GM23248 (cell line): Measurements from ENCODE around the gene SLC8A1. TPM values are rescaled to one million over a fixed set of nuclear protein-coding genes. Genes with fewer than 3 reads are reported as not detected.

Source experiments
- DNase-seq: peaks from one replicate; pipeline ENCODE4 v3.0.0-alpha.2; 2015
- H2AFZ ChIP-seq: fragments of 200-600 bp; sonication (generic); 2 replicates; pipeline ENCODE4 v1.6.1; 2016; ENCODE audit warnings: antibody characterized with exemption
- H3F3A ChIP-seq: fragments of 200-600 bp; sonication (generic); 2 replicates; pipeline ENCODE4 v1.6.1; 2016; ENCODE audit warnings: mild to moderate bottlenecking, antibody characterized with exemption, mixed run types; ENCODE audit not compliant: insufficient read depth
- H3K27ac ChIP-seq: fragments of 200-600 bp; sonication (generic); 2 replicates; pipeline ENCODE4 v1.5.1; 2016; ENCODE audit warnings: mild to moderate bottlenecking
- H3K27me3 ChIP-seq: fragments of 200-600 bp; sonication (generic); replicated peaks from 2 replicates; pipeline ENCODE4 v1.6.1; 2016; ENCODE audit warnings: mild to moderate bottlenecking; ENCODE audit not compliant: insufficient read depth
- H3K36me3 ChIP-seq: fragments of 200-600 bp; sonication (generic); 2 replicates; pipeline ENCODE4 v1.6.1; 2016; ENCODE audit warnings: low read depth, mild to moderate bottlenecking
- H3K4me1 ChIP-seq: fragments of 200-600 bp; sonication (generic); 2 replicates; pipeline ENCODE4 v1.6.1; 2016; ENCODE audit warnings: mild to moderate bottlenecking; ENCODE audit not compliant: insufficient read depth
- H3K4me2 ChIP-seq: fragments of 200-600 bp; sonication (generic); one replicate; pipeline ENCODE4 v1.6.1; 2016; ENCODE audit warnings: mild to moderate bottlenecking; ENCODE audit not compliant: unreplicated experiment
- H3K4me3 ChIP-seq: fragments of 200-600 bp; sonication (generic); 2 replicates; pipeline ENCODE4 v1.5.1; 2016; ENCODE audit warnings: mild to moderate bottlenecking
- H3K79me2 ChIP-seq: fragments of 200-600 bp; sonication (generic); 2 replicates; pipeline ENCODE4 v1.6.1; 2016; ENCODE audit warnings: mild to moderate bottlenecking; ENCODE audit not compliant: insufficient read depth
- H3K9ac ChIP-seq: fragments of 200-600 bp; sonication (generic); 2 replicates; pipeline ENCODE4 v1.6.1; 2016; ENCODE audit warnings: mild to moderate bottlenecking
- H3K9me2 ChIP-seq: fragments of 200-600 bp; sonication (generic); 2 replicates; pipeline ENCODE4 v1.6.1; 2016; ENCODE audit warnings: mixed run types, mild to moderate bottlenecking, moderate library complexity; ENCODE audit not compliant: insufficient read depth
- H3K9me3 ChIP-seq: fragments of 200-600 bp; sonication (generic); one replicate; pipeline ENCODE4 v1.6.1; 2017; ENCODE audit warnings: low read depth
- H4K20me1 ChIP-seq: fragments of 200-600 bp; sonication (generic); 2 replicates; pipeline ENCODE4 v1.6.0; 2016; ENCODE audit not compliant: insufficient read depth
- EZH2 ChIP-seq: fragments of 200-600 bp; sonication (generic); IDR thresholded peaks from 2 replicates; pipeline ENCODE4 v1.6.1; 2018; ENCODE audit warnings: antibody characterized with exemption, mild to moderate bottlenecking; ENCODE audit not compliant: insufficient read depth, poor library complexity, severe bottlenecking
- EZH2phosphoT487 ChIP-seq: fragments of 200-600 bp; sonication (generic); IDR thresholded peaks from 2 replicates; pipeline ENCODE4 v1.6.1; 2018; ENCODE audit warnings: antibody characterized with exemption, moderate library complexity, mild to moderate bottlenecking, low read depth; ENCODE audit not compliant: insufficient read depth
- WGBS, 2 experiments: methylation state at CpG; one replicate each; pipeline ENCODE4 v1.1.6; 2015 to 2017; ENCODE audit warnings: low lambda C conversion rate in 2 of 2, low coverage in 1 of 2; ENCODE audit errors: missing lambda C conversion rate in 2 of 2; 5-methylcytosine and 5-hydroxymethylcytosine counted together
- in situ Hi-C: fragments of 300-500 bp; cut with MboI; formaldehyde crosslinking; loops from 2 replicates; pipeline ENCODE4 v1.15.0; 2020
- polyA plus RNA-seq: library from polyadenylated mRNA; unstranded; fragments of >200 nt; fragmentation: Nextera tagmentation; extraction: Ambion mirVana; gene quantifications from 2 replicates; pipeline ENCODE4 v1.2.1, GENCODE V29; 2016
- total RNA-seq: library from RNA; depleted of rRNA; stranded (reverse); fragments of >200 nt; shearing (Covaris generic); gene quantifications from 2 replicates; pipeline ENCODE4 v1.2.3, GENCODE V29; 2014

SLC8A1 gene
- total and polyA plus RNA-seq, 2 experiments from 2014 or later = 13.8 to 83.4 TPM

DNA sequence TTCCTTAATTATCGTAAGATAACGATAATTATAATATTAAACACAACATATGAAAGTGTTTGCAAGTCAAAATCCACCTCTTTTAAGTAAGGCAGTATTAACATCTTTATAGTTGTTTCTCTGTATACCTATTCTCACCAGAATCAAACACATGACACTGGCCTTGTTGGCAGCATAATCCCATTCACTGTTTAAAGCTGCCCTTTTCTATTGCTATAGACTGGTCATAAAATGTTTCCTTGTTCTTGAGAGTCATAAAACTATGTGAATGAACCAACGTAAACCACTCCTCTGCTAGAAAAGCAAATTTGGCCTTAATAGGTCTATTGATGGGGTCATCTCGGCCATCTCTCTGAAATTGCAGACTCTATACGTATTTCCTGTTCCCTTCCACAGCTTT lies 293.1 kb downstream of the SLC8A1 start:
- in situ Hi-C loops = no loop called here
- no peaks in the 10 kb centered on the region for H3K27me3 ChIP-seq
- no peak overlapping the region for H3K4me3 ChIP-seq
- no peak overlapping the region for H3K27ac ChIP-seq
- H3K4me2 ChIP-seq = no peak overlapping the region
- H3K36me3 ChIP-seq = peaks cover 44% of the 10 kb centered on the region
- no peaks in the 10 kb centered on the region for H3K4me1 ChIP-seq
- H4K20me1 ChIP-seq = no peaks in the 10 kb centered on the region
- no peaks in the 10 kb centered on the region for H3F3A ChIP-seq
- 98 to 100% methylated on average over 5 of the region's 5 CpGs for WGBS, 2 experiments
- no peaks in the 10 kb centered on the region for H3K79me2 ChIP-seq
- TF ChIP-seq EZH2phosphoT487 = no peak
- DNase-seq = no peak
- no peaks in the 10 kb centered on the region for H3K9me2 ChIP-seq
- H3K9me3 ChIP-seq = no peaks in the 10 kb centered on the region
- H3K9ac ChIP-seq = no peak overlapping the region
- no peak overlapping the region for H2AFZ ChIP-seq

DNA sequence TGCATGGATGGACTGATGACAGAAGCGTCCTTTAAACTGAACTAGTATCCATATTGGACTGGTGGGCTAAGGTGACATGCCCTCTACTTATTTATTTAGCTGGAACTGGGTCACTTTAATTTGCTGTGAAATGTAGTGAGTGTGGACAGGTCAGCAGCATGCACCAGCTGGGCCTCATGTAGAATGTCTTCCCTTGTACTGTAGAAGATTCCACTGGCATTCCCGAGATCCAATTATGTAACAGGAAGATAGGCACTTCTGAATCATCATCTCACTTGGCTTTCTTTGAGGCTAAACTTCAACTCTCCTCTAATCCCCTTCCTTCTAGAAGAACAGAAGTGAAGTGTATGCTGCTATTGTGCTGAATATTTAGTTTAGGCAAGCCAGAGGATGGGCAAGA lies 296.2 kb downstream of the SLC8A1 start:
- Histone ChIP-seq H3K36me3 (peaks cover 33% of the 10 kb centered on the region), H4K20me1 (no peaks in the 10 kb centered on the region), H3K9ac (no peak overlapping the region), H3K9me3 (no peaks in the 10 kb centered on the region), H2AFZ (no peak overlapping the region), H3K27ac (no peak overlapping the region), H3F3A (no peaks in the 10 kb centered on the region), H3K4me3 (no peak overlapping the region), H3K27me3 (no peaks in the 10 kb centered on the region), H3K79me2 (no peaks in the 10 kb centered on the region), H3K4me1 (no peaks in the 10 kb centered on the region), H3K9me2 (0 out of 2 replicates have a peak, but pooled peaks cover 4% of the 10 kb centered on the region), H3K4me2 (no peak overlapping the region)
- in situ Hi-C loops = no loop called here
- TF ChIP-seq EZH2 (no peak), EZH2phosphoT487 (no peak)
- 75 to 76% methylated on average over 2 of the region's 2 CpGs for WGBS, 2 experiments
- no peak for DNase-seq

DNA sequence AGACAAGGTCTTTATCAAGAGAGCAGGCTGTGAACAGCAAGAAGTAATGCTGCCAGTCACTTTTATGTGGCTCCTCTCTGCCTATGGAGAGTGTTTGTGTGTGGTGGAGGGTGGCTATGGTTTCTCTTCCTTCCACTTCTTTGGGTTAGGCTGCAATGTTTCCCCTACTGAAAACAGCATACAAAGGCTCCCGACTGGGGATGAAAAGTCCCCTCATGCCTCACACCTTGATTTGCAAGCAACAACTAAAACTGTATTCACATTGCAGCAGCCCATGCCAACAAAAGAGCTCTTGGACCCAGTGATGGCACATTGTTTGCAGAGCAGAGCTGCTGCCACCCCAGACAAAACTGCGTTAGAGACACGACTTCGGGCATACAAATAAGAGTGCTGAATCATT lies 301.6 kb downstream of the SLC8A1 start:
- WGBS, 2 experiments = 96 to 97% methylated on average over 4 of the region's 4 CpGs

DNA sequence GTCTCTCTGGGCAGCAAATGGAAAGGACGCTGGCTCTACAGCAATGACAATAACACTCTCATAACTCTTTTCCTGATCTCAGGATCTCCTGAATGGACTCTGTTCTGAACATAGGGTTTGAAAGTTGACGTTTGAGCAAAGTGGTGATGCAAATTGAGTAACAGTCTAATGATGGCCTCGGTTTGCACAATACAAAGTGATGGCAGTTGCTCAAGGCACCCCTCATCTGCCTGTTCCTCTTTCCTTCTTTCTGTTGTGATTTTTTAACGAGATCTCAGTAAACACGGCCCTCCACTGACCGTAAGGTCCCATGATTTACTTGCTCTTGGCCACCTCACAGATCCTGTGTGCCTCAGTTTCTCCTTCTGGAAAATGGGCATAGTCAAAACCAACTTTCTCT lies 303.6 kb downstream of the SLC8A1 start:
- no peak overlapping the region for H3K27ac ChIP-seq
- in situ Hi-C loops = no loop called here
- WGBS, 2 experiments = 81 to 84% methylated on average over 6 of the region's 6 CpGs
- TF ChIP-seq EZH2 = no peak
- TF ChIP-seq EZH2phosphoT487 = no peak
- no peak overlapping the region for H2AFZ ChIP-seq
- no peaks in the 10 kb centered on the region for H3K79me2 ChIP-seq
- H3K9me2 ChIP-seq = 0 out of 2 replicates have a peak, but pooled peaks cover 3% of the 10 kb centered on the region
- H4K20me1 ChIP-seq = no peaks in the 10 kb centered on the region
- no peak overlapping the region for H3K9ac ChIP-seq
- no peaks in the 10 kb centered on the region for H3K27me3 ChIP-seq
- no peaks in the 10 kb centered on the region for H3K4me1 ChIP-seq
- H3K9me3 ChIP-seq = no peaks in the 10 kb centered on the region
- H3K36me3 ChIP-seq = 0 out of 2 replicates have a peak, but pooled peaks cover 6% of the 10 kb centered on the region
- H3F3A ChIP-seq = no peaks in the 10 kb centered on the region
- H3K4me2 ChIP-seq = no peak overlapping the region
- H3K4me3 ChIP-seq = no peak overlapping the region
- DNase-seq = no peak

More for the DNA sequence above, 301.6 kb downstream of the SLC8A1 start:
- no peaks in the 10 kb centered on the region for H3K9me3 ChIP-seq
- in situ Hi-C loops = no loop called here
- no peak overlapping the region for H3K9ac ChIP-seq
- no peaks in the 10 kb centered on the region for H3F3A ChIP-seq
- no peak overlapping the region for H2AFZ ChIP-seq
- DNase-seq = no peak
- H3K4me1 ChIP-seq = no peaks in the 10 kb centered on the region
- H3K27ac ChIP-seq = no peak overlapping the region
- no peaks in the 10 kb centered on the region for H3K27me3 ChIP-seq
- H3K79me2 ChIP-seq = no peaks in the 10 kb centered on the region
- H3K4me2 ChIP-seq = no peak overlapping the region
- H3K36me3 ChIP-seq = 0 out of 2 replicates have a peak, but pooled peaks cover 6% of the 10 kb centered on the region
- no peak overlapping the region for H3K4me3 ChIP-seq
- 0 out of 2 replicates have a peak, but pooled peaks cover 4% of the 10 kb centered on the region for H3K9me2 ChIP-seq
- TF ChIP-seq EZH2 (no peak), EZH2phosphoT487 (no peak)
- no peaks in the 10 kb centered on the region for H4K20me1 ChIP-seq

DNA sequence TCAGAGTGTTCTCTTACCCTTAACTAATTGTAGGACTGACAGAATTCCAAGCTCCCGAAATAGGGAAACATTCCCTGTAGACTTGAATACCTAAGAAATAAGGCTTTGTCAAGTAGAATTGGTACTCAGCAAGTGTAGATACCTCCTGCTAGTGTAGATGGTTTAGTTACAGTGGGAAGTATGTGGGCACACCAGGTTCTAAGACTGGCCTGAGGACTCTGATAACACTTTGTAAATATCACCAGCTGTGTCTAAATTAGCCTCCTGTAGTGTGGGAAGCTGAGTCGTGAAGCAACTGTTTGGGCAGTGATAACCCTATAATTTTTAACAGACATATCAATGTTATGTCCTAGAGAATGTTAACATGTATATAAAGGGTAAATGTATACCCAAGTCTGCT lies 304.5 kb downstream of the SLC8A1 start:
- no peaks in the 10 kb centered on the region for H3K27me3 ChIP-seq

More for the DNA sequence above, 304.5 kb downstream of the SLC8A1 start:
- WGBS, 2 experiments = 53 to 65% methylated on average over 2 of the region's 2 CpGs
- Histone ChIP-seq H3F3A (no peaks in the 10 kb centered on the region), H4K20me1 (no peaks in the 10 kb centered on the region), H3K9me3 (no peaks in the 10 kb centered on the region), H3K4me1 (no peaks in the 10 kb centered on the region), H3K27ac (no peak overlapping the region), H2AFZ (no peak overlapping the region), H3K4me2 (no peak overlapping the region), H3K9me2 (no peaks in the 10 kb centered on the region), H3K4me3 (no peak overlapping the region), H3K9ac (no peak overlapping the region), H3K36me3 (0 out of 2 replicates have a peak, but pooled peaks cover 6% of the 10 kb centered on the region), H3K79me2 (no peaks in the 10 kb centered on the region)
- no peak for DNase-seq
- TF ChIP-seq EZH2phosphoT487 = no peak
- no peak for TF ChIP-seq EZH2
- in situ Hi-C loops = no loop called here
